Activated gamma-delta T cell treated with anti-CD3 and anti-CD28 coated beads, Interleukin-2, amount 50 U/mL, for 16 hours (primary cell): Measurements from ENCODE around the gene LARP1.

Source experiments
- DNase-seq: peaks from one replicate; pipeline ENCODE4 v3.0.0-alpha.2; 2020; ENCODE audit warnings: low read depth

Gene LARP1

DNA sequence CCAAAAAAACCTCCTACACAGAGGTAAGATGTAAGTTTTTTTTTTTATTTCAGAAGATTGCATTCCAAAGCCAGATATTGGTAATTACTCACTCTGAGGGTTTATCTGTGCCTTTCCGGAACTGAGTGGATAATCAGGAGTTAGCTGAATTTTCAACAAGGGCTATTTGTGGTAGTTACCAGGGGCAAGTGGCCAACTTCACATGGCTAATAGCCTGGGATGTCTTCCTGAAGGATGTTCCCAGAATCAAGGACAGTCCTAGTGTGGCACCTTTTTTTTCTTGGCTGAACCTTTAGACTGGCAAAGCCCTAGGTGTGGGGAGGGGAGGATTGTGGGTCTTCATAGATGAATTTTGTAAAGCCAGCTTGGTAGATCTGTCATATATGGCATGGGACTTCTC, 7.1 kb downstream of the LARP1 start:
- no peak for DNase-seq

DNA sequence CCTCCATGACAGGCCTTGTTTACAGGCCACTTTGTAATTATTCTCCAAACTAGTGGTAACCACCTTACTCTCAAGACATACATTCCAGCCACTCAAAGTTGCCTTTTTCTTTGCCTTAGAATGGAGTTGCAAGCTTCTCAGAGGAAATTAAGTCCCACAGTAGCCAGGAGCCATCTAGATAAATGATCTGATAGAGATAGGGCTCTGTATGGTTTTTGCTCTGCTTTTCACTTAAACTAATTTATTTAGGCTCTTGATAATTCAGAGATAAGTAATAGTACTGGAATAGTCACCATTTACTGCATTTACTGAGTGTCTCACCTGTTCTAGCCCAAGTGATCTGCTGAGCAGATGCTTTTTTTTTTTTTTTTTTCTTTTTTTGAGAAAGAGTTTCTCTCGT, 7.5 kb downstream of the LARP1 start:
- DNase-seq, result no peak

- DNase-seq, result no peak
These were observed 9.8 kb downstream of the LARP1 start for GRCh38 chr5:154764967-154765366.

DNA sequence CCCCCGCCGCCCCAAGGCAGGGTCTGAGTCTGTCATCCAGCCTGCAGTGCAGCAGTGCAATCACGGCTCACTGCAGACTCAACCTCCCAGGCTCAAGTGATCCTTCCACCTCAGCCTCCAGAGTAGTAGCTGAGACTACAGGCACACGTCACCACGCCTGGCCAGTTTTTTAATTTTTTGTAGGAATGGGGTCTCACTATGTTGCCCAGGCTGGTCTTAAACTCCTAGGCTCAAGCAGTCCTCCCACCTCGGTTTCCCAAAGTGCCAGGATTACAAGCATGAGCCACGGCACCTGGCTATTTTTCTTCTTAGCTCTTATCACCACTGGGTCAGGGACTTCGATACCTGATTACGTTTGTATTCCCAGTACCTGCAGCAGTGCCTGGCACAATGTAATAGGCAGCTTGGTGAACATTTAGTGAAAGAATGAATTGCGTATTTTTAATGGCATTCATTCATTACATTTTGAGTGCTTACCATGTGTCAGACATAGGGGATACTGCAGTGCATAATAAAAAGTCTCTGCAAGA, 10.3 kb downstream of the LARP1 start:
- no peak for DNase-seq

DNA sequence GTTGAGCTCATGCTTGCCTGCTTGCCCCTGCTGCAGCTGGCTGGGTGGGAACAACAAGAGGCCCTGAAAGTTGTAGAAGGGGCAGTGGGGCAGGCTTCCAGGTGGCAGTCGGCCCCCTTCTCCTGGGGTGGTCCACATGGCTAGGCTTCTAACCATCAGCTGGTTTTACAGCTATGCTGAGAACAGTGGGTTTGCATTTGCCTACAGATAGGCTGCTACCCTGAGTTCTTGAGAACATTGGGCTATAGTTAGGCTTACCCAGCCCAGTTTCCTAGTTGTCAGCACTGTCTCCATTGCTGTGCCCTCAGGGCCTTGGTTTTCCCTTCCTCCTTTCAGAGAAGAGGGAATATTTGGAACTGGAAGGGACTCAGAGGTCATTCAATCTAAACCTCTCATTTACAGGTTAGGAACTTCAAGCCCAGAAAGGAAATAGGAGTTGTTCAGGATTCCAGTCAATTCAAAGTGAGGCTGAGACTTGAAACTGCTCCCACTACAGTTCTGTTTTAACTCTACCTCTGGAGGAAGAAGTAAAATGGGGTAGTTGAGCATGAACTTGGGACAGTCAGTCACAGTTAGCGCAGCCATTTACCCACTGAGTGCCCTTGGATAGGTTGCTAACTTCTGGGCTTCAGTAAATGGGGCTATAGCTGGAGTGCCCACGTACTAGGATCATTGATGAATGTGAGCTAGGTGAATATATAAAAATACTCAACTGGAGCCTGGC, 11.5 kb downstream of the LARP1 start:
- no peak for DNase-seq

DNA sequence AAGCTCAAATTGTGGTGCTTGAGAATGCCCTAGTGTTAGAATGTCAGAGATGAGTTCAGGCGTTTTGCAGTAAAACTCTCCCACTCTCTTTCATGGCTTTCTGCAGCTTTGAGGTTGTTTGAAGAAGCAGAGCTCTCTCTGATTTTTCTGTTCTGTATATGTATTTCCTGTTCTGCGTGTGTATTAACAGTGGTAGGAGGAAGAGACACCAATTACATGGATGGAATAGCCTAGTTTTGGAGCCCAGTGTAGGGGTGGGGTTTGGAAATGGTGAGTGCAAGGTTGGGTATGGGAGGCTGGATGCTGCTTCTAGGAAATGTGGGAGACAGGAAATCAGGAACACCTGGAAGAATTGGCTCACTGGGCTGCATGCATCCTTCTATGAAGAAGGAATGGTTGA, 12.4 kb downstream of the LARP1 start:
- DNase-seq, result no peak

DNA sequence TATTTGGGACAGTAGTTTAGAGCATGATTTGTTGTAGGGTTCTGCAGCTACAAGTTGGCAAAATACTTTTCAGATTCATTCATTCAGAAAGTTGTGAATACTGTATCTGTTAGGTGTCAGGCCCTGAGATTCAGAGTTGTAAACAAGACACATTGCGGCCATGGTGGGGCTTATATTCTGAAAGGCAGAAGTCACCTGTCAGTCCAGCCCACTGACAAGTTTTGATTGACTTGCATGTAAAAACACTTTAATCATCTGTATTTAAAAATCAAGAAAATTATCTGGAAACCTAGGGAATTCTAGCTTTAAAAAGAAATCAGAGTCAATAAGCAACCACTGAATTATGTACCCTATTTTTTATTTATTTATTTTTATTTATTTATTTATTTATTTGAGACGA, 13.0 kb downstream of the LARP1 start:
- no peak for DNase-seq

GRCh38 chr5:154770111-154770510, 14.9 kb downstream of the LARP1 start:
- no peak for DNase-seq

- DNase-seq, result no peak
These were observed 16.3 kb downstream of the LARP1 start for GRCh38 chr5:154771383-154771901.

GRCh38 chr5:154773326-154773725, 18.1 kb downstream of the LARP1 start:
- DNase-seq, result no peak

DNA sequence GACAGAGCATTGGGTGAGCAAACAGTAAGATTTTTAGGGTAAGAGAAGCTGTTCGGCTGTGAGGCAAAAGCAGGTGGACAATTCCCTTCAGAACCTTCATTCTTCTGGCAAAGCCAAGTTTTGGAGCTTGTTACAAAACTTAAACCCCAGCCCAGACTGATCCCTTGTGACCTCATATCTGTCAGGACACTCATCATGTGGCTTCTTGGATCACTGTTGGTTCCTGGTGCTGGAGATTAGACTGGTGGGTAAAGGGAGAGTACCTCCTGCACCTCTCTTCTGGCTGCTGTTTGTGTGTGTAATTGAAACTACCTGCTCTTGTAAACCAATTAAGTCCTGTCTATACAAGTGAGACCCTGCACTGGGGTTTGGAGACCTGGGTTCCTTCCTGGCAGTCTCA, 21.0 kb downstream of the LARP1 start:
- DNase-seq, result no peak

DNA sequence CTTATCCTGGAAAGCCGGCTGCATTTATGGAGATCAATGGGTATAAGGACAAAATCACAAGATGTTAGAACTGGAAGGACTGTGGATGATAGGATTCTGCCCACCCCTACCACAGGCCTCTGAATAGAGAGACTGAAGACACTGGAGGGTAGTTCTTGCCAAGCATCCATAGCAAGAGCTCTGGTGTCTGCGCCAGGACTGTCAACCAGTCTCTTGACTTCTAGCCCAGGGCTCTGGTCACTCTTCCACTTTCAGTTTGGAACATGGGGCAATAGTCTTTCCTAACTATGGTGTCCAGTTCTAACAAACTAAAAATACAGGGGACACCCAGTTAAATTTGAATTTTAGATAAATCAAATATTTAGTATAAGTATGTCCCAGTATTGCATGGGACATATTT, 23.4 kb downstream of the LARP1 start:
- DNase-seq, result no peak

- DNase-seq, result no peak
These were observed 23.9 kb downstream of the LARP1 start for GRCh38 chr5:154779105-154779504.

DNA sequence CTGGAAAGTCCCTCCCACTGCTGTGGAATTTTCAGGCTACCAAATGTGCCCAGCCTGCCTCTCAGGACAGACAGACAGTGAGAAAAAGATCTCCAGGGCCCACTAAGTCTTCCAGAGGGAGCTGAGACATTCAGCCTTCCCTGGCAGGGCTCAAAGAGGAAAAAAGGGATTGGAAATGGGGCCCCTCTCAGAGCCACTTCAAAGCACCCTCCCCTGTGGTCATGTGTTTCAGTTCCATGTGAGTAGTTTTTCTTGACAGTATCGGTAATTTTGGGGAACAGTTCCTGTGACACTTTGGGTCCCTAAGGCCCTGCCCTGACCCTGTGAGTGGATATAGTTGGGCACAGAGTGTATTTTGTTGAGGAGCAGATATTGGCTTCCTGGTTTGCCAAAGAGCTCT, 25.0 kb downstream of the LARP1 start:
- DNase-seq, result no peak

- DNase-seq, result no peak
These were observed 27.1 kb downstream of the LARP1 start for GRCh38 chr5:154782326-154782725.

GRCh38 chr5:154782812-154783592, 27.8 kb downstream of the LARP1 start:
- DNase-seq, result no peak

DNA sequence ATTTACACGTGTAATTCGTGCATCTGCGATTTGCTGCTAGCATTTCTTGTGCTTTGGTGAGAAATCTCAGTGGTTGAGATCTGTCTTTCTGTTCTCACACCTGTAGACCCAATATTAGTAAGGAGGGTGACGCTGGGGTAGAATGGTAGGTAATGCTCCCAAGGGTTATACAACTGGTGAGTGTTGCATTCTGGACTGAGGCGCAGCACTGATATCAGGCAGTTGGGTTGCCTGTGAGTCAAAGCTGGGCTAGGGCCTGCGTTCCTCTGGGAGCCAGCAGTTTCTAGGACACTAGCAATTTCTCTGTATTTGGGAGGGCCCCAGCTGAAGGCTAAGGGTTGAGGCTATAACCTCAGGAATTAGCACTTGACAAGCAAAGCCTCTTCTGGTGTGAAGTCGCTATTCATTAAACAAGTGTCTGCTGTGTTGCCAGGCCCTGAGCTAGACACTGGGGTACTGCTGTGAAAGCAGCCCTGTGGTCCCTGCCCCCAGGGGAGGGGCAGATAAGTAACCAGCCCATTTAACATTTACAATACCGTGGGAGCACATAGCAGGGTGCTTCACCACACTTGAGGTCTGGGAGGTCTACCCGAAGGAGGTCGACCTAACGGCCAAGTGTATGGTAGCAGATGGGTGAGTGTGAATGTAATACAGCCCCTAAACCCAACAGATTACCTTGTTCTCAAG, 28.7 kb downstream of the LARP1 start:
- DNase-seq, result no peak

GRCh38 chr5:154784856-154785255, 29.7 kb downstream of the LARP1 start:
- no peak for DNase-seq

GRCh38 chr5:154786414-154786813, 31.2 kb downstream of the LARP1 start:
- DNase-seq, result no peak

GRCh38 chr5:154788212-154788611, 33.0 kb downstream of the LARP1 start:
- DNase-seq, result no peak

- no peak for DNase-seq
These were observed 36.4 kb downstream of the LARP1 start for GRCh38 chr5:154791535-154791934.
